Measurements from ENCODE around the gene CRYBA4. TPM values are rescaled to one million over a fixed set of nuclear protein-coding genes. Genes with fewer than 3 reads are reported as not detected.

The CRYBA4 gene
- total RNA-seq, 1 donor from 2014 or later, result not detected

- no peaks in the 10 kb centered on the region for H3K36me3 ChIP-seq
- no peak overlapping the region for H3K4me3 ChIP-seq
- ATAC-seq, result no peak
- TF ChIP-seq, protein P1, sequence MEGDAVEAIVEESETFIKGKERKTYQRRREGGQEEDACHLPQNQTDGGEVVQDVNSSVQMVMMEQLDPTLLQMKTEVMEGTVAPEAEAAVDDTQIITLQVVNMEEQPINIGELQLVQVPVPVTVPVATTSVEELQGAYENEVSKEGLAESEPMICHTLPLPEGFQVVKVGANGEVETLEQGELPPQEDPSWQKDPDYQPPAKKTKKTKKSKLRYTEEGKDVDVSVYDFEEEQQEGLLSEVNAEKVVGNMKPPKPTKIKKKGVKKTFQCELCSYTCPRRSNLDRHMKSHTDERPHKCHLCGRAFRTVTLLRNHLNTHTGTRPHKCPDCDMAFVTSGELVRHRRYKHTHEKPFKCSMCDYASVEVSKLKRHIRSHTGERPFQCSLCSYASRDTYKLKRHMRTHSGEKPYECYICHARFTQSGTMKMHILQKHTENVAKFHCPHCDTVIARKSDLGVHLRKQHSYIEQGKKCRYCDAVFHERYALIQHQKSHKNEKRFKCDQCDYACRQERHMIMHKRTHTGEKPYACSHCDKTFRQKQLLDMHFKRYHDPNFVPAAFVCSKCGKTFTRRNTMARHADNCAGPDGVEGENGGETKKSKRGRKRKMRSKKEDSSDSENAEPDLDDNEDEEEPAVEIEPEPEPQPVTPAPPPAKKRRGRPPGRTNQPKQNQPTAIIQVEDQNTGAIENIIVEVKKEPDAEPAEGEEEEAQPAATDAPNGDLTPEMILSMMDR (IDR thresholded peaks at IDR 0.05), result no peak
- no peak for DNase-seq
- H3K4me1 ChIP-seq, result peaks cover 5% of the 10 kb centered on the region
- no peaks in the 10 kb centered on the region for H3K27me3 ChIP-seq (ENCODE audit: low read depth)
- H3K9me3 ChIP-seq, result no peaks in the 10 kb centered on the region
- intact Hi-C loops (cut with DNase I), result no loop called here
- no peak overlapping the region for H3K27ac ChIP-seq
Observed at GRCh38 chr22:26665813-26666231, 44.1 kb downstream of the CRYBA4 start.

- H3K4me3 ChIP-seq, result no peak overlapping the region
- TF ChIP-seq, protein P1 (IDR thresholded peaks at IDR 0.05), result no peak
- ATAC-seq, result no peak
- H3K27ac ChIP-seq, result no peak overlapping the region
- no peaks in the 10 kb centered on the region for H3K9me3 ChIP-seq
- no peak for DNase-seq
- intact Hi-C loops (cut with DNase I), result no loop called here
- H3K27me3 ChIP-seq (ENCODE audit: low read depth), result no peaks in the 10 kb centered on the region
- H3K4me1 ChIP-seq, result peaks cover 19% of the 10 kb centered on the region
- H3K36me3 ChIP-seq, result no peaks in the 10 kb centered on the region
Observed at GRCh38 chr22:26667140-26667539, 45.4 kb downstream of the CRYBA4 start.

DNA sequence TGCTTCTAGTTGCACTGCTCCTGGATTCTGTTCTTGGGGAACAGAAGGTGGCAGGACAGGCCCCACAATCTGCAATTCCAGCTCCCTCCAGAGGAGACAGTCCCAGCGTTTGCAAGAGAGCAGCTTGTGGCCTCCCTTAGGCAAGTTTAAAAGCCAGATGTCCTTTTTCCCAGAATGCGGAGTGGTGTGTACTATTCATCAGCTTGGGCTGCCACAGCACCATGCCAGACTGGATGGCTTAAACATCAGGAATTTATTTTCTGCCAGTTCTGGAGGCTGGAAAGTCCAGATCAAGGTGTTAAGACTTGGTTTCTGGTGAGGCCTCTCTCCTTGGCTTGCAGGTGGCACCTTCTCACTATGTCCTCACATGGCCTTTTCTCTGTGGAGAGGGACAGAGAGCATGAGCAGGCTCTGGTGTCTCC lies 47.3 kb downstream of the CRYBA4 start:
- ATAC-seq (no peak), DNase-seq (no peak)

DNA sequence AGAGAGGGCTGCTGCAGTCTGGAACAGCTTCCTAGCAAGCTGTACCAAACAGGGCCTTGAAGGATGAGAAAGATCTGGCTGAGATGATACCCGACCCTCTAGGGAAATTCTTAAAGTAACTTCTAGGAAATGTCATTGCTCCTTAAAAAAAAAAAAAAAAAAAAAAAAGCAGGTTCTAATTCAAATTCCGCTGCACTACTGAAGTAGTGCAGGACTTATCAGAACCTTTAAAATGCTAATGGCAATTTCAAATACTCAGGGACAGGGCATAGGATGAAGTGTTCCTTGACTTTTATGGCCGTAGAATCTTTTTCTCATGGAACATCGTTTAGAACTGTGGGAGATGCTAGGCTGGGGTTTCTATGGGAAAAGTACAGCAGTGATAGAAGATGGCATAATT lies 48.7 kb downstream of the CRYBA4 start:
- Histone ChIP-seq H3K9me3 (no peaks in the 10 kb centered on the region), H3K4me3 (no peak overlapping the region), H3K36me3 (no peaks in the 10 kb centered on the region), H3K27me3 (ENCODE audit: low read depth) (no peaks in the 10 kb centered on the region), H3K27ac (peak overlapping the region; percentile 97), H3K4me1 (peaks cover 43% of the 10 kb centered on the region)
- TF ChIP-seq, protein P1 (IDR thresholded peaks at IDR 0.05), result no peak
- intact Hi-C loops (cut with DNase I), result no loop called here
- ATAC-seq, result no peak
- no peak for DNase-seq

More for the DNA sequence above, 47.3 kb downstream of the CRYBA4 start:
- H3K4me3 ChIP-seq, result no peak overlapping the region
- H3K9me3 ChIP-seq, result no peaks in the 10 kb centered on the region
- peaks cover 29% of the 10 kb centered on the region for H3K4me1 ChIP-seq
- H3K36me3 ChIP-seq, result no peaks in the 10 kb centered on the region
- TF ChIP-seq, protein P1 (IDR thresholded peaks at IDR 0.05), result peak; percentile 32
- H3K27ac ChIP-seq, result no peak overlapping the region
- intact Hi-C loops (cut with DNase I), result no loop called here
- no peaks in the 10 kb centered on the region for H3K27me3 ChIP-seq (ENCODE audit: low read depth)

DNA sequence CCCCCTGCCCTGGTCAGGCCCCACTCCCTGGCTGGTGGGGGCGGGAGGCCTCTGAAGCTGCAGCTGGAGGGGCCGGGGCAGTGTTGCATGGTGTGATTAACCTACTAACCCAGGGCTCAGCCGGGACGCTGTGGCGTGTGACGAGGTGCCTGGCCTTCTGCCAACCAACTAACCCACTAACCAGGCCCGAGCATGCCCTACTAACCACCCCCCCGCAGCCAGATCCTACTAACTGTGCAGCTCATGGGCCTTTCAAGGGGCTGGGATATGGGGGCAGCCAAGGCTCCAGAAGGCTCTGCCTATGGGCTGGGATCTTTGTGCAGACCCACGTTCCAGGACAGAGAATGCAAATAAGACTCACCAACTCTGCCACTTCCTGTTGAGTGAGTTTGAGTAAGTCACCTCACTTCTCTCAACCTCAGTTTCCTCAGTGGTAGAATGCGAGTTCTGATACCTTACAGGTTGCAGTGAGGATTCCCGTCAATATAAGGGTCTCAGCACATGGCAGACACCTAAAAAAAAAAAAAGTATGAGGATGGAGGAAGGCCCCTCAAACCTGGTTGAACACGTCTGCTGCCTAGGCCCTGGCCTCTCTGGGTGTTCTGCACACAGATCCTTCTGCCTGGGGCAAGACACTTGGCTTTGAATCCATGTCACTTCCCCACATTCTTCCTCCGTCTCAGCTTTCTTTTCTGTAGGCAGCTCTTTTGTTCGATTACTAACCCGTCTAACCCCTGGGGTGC lies 49.7 kb downstream of the CRYBA4 start:
- no peaks in the 10 kb centered on the region for H3K36me3 ChIP-seq
- intact Hi-C loops (cut with DNase I), result no loop called here

More for the DNA sequence above, 49.7 kb downstream of the CRYBA4 start:
- peak overlapping the region; percentile 82 for H3K4me3 ChIP-seq
- H3K4me1 ChIP-seq, result peaks cover 42% of the 10 kb centered on the region
- no peaks in the 10 kb centered on the region for H3K9me3 ChIP-seq
- DNase-seq (peak; percentile 59), ATAC-seq (peak in 1 of 2 donors; percentile 1)
- no peaks in the 10 kb centered on the region for H3K27me3 ChIP-seq (ENCODE audit: low read depth)
- peak overlapping the region; percentile 97 for H3K27ac ChIP-seq
- TF ChIP-seq, protein P1 (IDR thresholded peaks at IDR 0.05), result no peak
